ENCODE results near the gene CDK18. TPM values are rescaled to one million over a fixed set of nuclear protein-coding genes. Genes with fewer than 3 reads are reported as not detected.

The CDK18 gene
- 0.37 and 0.68 TPM in 2 replicates for total RNA-seq

GRCh38 chr1:205504311-205505075 lies at the start of gene CDK18:
Gene CDK18 (plus strand): TSS chr1:205504669. CDS start chr1:205523168, 18,499 bp downstream.
- intact Hi-C loops (cut with micrococcal nuclease) = no loop called here
- H3K27me3 Mint-ChIP-seq (ENCODE audit: low read depth) = peaks cover 26% of the 10 kb centered on the region
- no peak for DNase-seq (ENCODE audit: low spot score)
- H3K4me3 Mint-ChIP-seq (ENCODE audit: low read depth) = peak within 1 kb of the TSS; percentile 64
- no peak within 1 kb of the TSS for H3K27ac Mint-ChIP-seq
- H3K9me3 Mint-ChIP-seq = no peaks in the 10 kb centered on the region
- peaks cover 2% of the 10 kb centered on the region for H3K4me1 Mint-ChIP-seq (ENCODE audit: low read depth)
- no peaks in the 10 kb centered on the region for H3K36me3 Mint-ChIP-seq (ENCODE audit: low read depth)

DNA sequence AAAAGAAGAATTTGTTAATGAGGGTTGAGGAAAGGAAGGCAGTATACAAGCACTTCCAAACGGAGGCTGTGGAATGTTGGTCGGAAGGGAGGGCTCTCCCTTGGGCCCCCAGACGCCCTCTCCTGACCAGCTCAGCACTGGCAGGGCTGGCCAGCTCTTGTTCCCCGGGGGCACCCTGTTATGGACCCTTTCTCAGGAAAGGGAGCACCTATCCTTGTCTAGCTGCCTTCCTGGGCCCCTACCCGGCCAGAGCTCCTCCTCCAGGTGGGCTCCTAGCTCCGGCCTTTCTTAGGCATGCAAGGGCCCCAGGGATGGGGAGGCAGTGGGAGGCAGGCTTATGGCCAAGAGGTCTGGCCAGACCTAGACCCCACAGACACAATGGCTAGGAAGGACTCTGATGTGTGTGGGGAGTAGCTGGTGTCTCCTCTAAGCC lies 49.5 kb upstream of the CDK18 start:
- H3K27me3 Mint-ChIP-seq (ENCODE audit: low read depth) = peaks cover 59% of the 10 kb centered on the region
- intact Hi-C loops (cut with micrococcal nuclease) = loop anchor here (10.0 kb wide), 1 partner anchor 120 kb away; no protein-coding TSS in a partner anchor
- DNase-seq (ENCODE audit: low spot score) = no peak

GRCh38 chr1:205455581-205456382 lies 48.7 kb upstream of the CDK18 start, which contains the start of gene BLACAT1:
Gene BLACAT1 (minus strand): TSS chr1:205456045.
- Mint-ChIP-seq H3K36me3 (ENCODE audit: low read depth) (no peaks in the 10 kb centered on the region), H3K4me3 (ENCODE audit: low read depth) (no peak within 1 kb of the TSS)
- intact Hi-C loops (cut with micrococcal nuclease) = loop anchor here (10.0 kb wide), 1 partner anchor 121 kb away; no protein-coding TSS in a partner anchor

More for the DNA sequence above, 49.5 kb upstream of the CDK18 start:
- no peaks in the 10 kb centered on the region for H3K9me3 Mint-ChIP-seq
- no peak overlapping the region for H3K4me3 Mint-ChIP-seq (ENCODE audit: low read depth)
- H3K4me1 Mint-ChIP-seq (ENCODE audit: low read depth) = peaks cover 3% of the 10 kb centered on the region
- no peak overlapping the region for H3K27ac Mint-ChIP-seq
- H3K36me3 Mint-ChIP-seq (ENCODE audit: low read depth) = no peaks in the 10 kb centered on the region

GRCh38 chr1:205456383-205456867 lies 48.0 kb upstream of the CDK18 start:
- no peaks in the 10 kb centered on the region for H3K36me3 Mint-ChIP-seq (ENCODE audit: low read depth)
- intact Hi-C loops (cut with micrococcal nuclease) = loop anchor here (10.0 kb wide), 1 partner anchor 122 kb away; no protein-coding TSS in a partner anchor

More at GRCh38 chr1:205455581-205456382, 48.7 kb upstream of the CDK18 start, which contains the start of gene BLACAT1:
- peaks cover 62% of the 10 kb centered on the region for H3K27me3 Mint-ChIP-seq (ENCODE audit: low read depth)
- H3K27ac Mint-ChIP-seq = no peak within 1 kb of the TSS
- no peaks in the 10 kb centered on the region for H3K9me3 Mint-ChIP-seq
- no peak for DNase-seq (ENCODE audit: low spot score)
- H3K4me1 Mint-ChIP-seq (ENCODE audit: low read depth) = peaks cover 3% of the 10 kb centered on the region

GRCh38 chr1:205456868-205457745 lies 47.4 kb upstream of the CDK18 start:
- Mint-ChIP-seq H3K4me1 (ENCODE audit: low read depth) (peaks cover 3% of the 10 kb centered on the region), H3K36me3 (ENCODE audit: low read depth) (no peaks in the 10 kb centered on the region), H3K9me3 (no peaks in the 10 kb centered on the region), H3K27me3 (ENCODE audit: low read depth) (peaks cover 68% of the 10 kb centered on the region), H3K4me3 (ENCODE audit: low read depth) (no peak overlapping the region), H3K27ac (no peak overlapping the region)
- no peak for DNase-seq (ENCODE audit: low spot score)
- intact Hi-C loops (cut with micrococcal nuclease) = loop anchor here (10.0 kb wide), 1 partner anchor 122 kb away; no protein-coding TSS in a partner anchor

More at GRCh38 chr1:205456383-205456867, 48.0 kb upstream of the CDK18 start:
- peaks cover 66% of the 10 kb centered on the region for H3K27me3 Mint-ChIP-seq (ENCODE audit: low read depth)
- no peaks in the 10 kb centered on the region for H3K9me3 Mint-ChIP-seq
- no peak overlapping the region for H3K27ac Mint-ChIP-seq
- DNase-seq (ENCODE audit: low spot score) = no peak
- H3K4me1 Mint-ChIP-seq (ENCODE audit: low read depth) = peaks cover 3% of the 10 kb centered on the region
- no peak overlapping the region for H3K4me3 Mint-ChIP-seq (ENCODE audit: low read depth)

GRCh38 chr1:205458777-205459566 lies 45.5 kb upstream of the CDK18 start:
- H3K4me3 Mint-ChIP-seq (ENCODE audit: low read depth) = no peak overlapping the region
- no peaks in the 10 kb centered on the region for H3K9me3 Mint-ChIP-seq
- H3K27me3 Mint-ChIP-seq (ENCODE audit: low read depth) = peaks cover 52% of the 10 kb centered on the region
- intact Hi-C loops (cut with micrococcal nuclease) = loop anchor here (10.0 kb wide), 1 partner anchor 124 kb away; no protein-coding TSS in a partner anchor
- H3K4me1 Mint-ChIP-seq (ENCODE audit: low read depth) = peaks cover 3% of the 10 kb centered on the region
- no peak overlapping the region for H3K27ac Mint-ChIP-seq
- no peak for DNase-seq (ENCODE audit: low spot score)
- no peaks in the 10 kb centered on the region for H3K36me3 Mint-ChIP-seq (ENCODE audit: low read depth)

- Mint-ChIP-seq H3K27me3 (ENCODE audit: low read depth) (peaks cover 26% of the 10 kb centered on the region), H3K36me3 (ENCODE audit: low read depth) (no peaks in the 10 kb centered on the region), H3K4me3 (ENCODE audit: low read depth) (no peak overlapping the region)
Measured at GRCh38 chr1:205465392-205465791, 39.1 kb upstream of the CDK18 start.

GRCh38 chr1:205466595-205467220 lies 37.8 kb upstream of the CDK18 start:
- Mint-ChIP-seq H3K4me1 (ENCODE audit: low read depth) (no peaks in the 10 kb centered on the region), H3K4me3 (ENCODE audit: low read depth) (no peak overlapping the region), H3K27me3 (ENCODE audit: low read depth) (peaks cover 19% of the 10 kb centered on the region), H3K36me3 (ENCODE audit: low read depth) (no peaks in the 10 kb centered on the region), H3K27ac (no peak overlapping the region), H3K9me3 (no peaks in the 10 kb centered on the region)
- intact Hi-C loops (cut with micrococcal nuclease) = no loop called here
- DNase-seq (ENCODE audit: low spot score) = no peak

More at GRCh38 chr1:205465392-205465791, 39.1 kb upstream of the CDK18 start:
- Mint-ChIP-seq H3K27ac (no peak overlapping the region), H3K4me1 (ENCODE audit: low read depth) (no peaks in the 10 kb centered on the region), H3K9me3 (no peaks in the 10 kb centered on the region)
- DNase-seq (ENCODE audit: low spot score) = no peak
- intact Hi-C loops (cut with micrococcal nuclease) = no loop called here

DNA sequence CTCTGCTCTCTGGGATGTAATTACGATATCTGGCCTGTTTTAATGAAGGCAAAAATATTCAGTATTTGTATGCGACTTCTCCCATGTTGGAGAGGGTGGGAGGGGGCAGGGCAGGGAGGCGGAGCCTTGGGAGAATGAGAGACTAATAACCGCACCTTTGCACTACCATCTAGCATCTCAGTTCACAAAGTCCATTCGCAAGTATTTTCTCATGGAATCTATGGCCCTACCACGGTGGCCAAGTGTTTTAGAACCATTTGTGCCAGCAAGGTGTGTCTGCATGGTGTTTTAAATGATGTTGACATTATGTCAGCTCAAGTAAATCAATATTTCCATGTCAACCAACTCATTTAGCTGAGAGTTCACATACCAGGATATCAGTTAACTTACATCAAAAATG lies 34.3 kb upstream of the CDK18 start:
- Mint-ChIP-seq H3K36me3 (ENCODE audit: low read depth) (peaks cover 4% of the 10 kb centered on the region), H3K27me3 (ENCODE audit: low read depth) (peaks cover 27% of the 10 kb centered on the region)
- intact Hi-C loops (cut with micrococcal nuclease) = no loop called here

DNA sequence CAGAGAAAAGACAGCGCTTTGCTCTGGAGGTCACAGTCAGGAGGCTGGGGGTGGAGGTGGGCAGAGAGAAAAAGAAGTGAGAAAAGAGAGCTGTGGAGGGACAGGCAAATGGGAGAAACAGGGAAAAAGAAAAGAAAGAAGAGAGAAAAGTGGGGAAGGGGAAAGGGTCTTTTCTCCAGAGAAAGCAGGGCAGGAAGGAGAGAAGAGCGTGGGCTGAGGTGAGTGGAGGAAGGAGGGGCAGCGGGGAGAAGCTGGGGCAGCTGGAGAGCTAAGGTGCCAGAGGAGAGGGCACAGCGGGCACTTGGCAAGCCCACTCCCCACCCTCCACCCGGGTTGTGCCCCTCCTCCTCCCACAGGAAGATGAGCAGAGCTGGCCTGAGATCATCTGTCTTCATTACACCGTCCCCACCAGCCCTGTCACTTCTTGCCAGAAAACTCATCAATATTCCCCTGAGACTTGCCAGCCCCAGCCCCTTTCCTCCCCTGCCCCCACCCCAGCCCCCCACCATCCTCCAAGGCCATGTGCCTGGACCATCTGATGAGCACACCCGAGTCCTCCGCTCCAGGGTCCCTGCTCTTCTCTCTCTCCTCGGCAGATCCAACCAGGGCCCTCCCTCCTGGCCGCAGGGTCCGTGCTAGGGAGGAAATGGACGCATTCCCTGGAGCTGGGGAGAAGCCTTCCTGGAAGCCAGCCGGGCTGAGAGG lies 31.6 kb upstream of the CDK18 start:
- Mint-ChIP-seq H3K27ac (no peak overlapping the region), H3K27me3 (ENCODE audit: low read depth) (peaks cover 11% of the 10 kb centered on the region), H3K36me3 (ENCODE audit: low read depth) (peaks cover 4% of the 10 kb centered on the region), H3K4me3 (ENCODE audit: low read depth) (no peak overlapping the region), H3K9me3 (peaks cover 18% of the 10 kb centered on the region), H3K4me1 (ENCODE audit: low read depth) (no peaks in the 10 kb centered on the region)
- no peak for DNase-seq (ENCODE audit: low spot score)
- intact Hi-C loops (cut with micrococcal nuclease) = no loop called here

More for the DNA sequence above, 34.3 kb upstream of the CDK18 start:
- H3K9me3 Mint-ChIP-seq = peaks cover 8% of the 10 kb centered on the region
- no peak for DNase-seq (ENCODE audit: low spot score)
- no peak overlapping the region for H3K27ac Mint-ChIP-seq
- no peak overlapping the region for H3K4me3 Mint-ChIP-seq (ENCODE audit: low read depth)
- H3K4me1 Mint-ChIP-seq (ENCODE audit: low read depth) = no peaks in the 10 kb centered on the region
